Measurements from ENCODE around the gene ADGB. TPM values are rescaled to one million over a fixed set of nuclear protein-coding genes. Genes with fewer than 3 reads are reported as not detected.

Gene ADGB
- total RNA-seq, 1 experiment from 2014 or later = not detected

DNA sequence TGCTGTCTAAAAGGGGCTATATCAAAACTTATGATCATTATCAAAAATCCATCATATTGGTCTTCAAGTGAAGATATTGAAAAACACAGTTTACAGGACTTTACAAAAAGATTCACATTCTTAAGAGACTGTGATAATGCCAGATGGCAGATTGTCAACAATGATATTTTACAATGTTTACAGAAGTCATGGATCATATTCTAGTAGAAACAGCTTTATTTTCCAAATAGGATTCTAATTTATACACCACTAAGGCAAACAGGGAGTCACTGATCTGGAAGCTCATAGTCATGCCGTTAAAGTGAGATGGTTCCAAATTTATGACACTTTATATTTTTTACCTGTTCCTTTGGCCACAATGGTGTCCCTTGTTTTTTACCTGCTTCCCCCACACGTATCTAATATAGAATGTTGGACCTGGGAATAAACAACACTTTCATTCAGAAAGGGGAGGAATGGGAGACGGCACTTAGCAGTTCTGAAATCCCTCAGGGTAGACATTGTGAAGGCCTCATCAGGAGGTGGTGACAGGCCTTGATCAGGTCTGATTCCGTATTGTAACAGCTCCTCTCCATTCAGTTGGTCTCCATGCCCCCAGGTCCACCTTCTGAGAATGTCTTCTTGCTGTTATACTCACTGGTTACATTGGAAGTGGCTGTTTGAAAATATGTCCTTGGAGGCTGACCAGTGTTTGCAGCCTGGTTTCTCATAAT, 228.6 kb downstream of the ADGB start:
- H3K4me1 Mint-ChIP-seq (ENCODE audit: low read depth, unreplicated experiment) = peaks cover 12% of the 10 kb centered on the region
- intact Hi-C loops (cut with micrococcal nuclease; ENCODE audit: unreplicated experiment) = no loop called here
- CTCF ChIA-PET = no interaction called here

DNA sequence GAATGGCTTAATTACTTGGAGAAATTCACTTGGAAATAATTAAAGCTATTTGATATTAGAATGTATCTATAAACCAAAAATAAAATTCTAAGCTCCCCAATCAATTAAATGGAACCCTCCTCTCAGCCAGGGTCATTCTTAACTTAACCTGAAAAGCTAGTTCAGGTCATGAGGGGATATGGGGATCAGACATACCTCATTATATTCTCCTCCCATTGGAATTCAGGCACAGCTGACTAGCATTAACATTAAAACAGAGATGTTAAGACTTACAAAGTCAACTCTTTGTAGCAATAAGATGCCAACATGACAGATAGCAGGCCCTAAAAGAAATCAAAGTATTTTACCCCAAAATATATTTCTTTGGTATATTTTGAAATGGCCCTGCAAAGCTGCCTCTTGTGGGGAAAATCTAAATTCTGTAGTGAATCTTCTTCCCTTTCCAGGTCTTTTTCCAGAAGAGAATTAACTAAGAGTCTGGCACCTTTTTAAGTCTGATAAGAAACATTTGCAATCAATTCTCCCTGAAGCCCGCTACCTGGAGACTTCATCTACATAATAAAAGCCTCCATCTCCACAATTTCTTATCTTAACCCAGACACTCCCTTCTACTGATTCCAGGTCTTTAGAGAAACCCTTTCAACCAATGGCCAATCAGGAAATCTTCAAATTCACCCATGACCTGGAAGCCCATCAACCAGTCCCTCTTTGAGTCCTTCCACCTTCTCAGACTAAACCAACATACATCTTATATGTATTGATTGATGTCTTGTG, 231.2 kb downstream of the ADGB start:
- no peak for DNase-seq
- BruUV-seq (replicated peaks) = no TSS peak
- Mint-ChIP-seq H3K4me1 (ENCODE audit: low read depth, unreplicated experiment) (peaks cover 12% of the 10 kb centered on the region), H3K27me3 (ENCODE audit: unreplicated experiment) (no peaks in the 10 kb centered on the region), H3K27ac (ENCODE audit: unreplicated experiment) (no peak overlapping the region), H3K4me3 (ENCODE audit: low read depth, unreplicated experiment) (no peak overlapping the region), H3K36me3 (ENCODE audit: insufficient read depth, unreplicated experiment) (no peaks in the 10 kb centered on the region), H3K9me3 (ENCODE audit: low read depth, unreplicated experiment) (no peaks in the 10 kb centered on the region)
- intact Hi-C loops (cut with micrococcal nuclease; ENCODE audit: unreplicated experiment) = no loop called here
- CTCF ChIA-PET = no interaction called here
- TF ChIP-seq, protein P1, sequence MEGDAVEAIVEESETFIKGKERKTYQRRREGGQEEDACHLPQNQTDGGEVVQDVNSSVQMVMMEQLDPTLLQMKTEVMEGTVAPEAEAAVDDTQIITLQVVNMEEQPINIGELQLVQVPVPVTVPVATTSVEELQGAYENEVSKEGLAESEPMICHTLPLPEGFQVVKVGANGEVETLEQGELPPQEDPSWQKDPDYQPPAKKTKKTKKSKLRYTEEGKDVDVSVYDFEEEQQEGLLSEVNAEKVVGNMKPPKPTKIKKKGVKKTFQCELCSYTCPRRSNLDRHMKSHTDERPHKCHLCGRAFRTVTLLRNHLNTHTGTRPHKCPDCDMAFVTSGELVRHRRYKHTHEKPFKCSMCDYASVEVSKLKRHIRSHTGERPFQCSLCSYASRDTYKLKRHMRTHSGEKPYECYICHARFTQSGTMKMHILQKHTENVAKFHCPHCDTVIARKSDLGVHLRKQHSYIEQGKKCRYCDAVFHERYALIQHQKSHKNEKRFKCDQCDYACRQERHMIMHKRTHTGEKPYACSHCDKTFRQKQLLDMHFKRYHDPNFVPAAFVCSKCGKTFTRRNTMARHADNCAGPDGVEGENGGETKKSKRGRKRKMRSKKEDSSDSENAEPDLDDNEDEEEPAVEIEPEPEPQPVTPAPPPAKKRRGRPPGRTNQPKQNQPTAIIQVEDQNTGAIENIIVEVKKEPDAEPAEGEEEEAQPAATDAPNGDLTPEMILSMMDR (IDR thresholded peaks at IDR 0.05; ENCODE audit: unreplicated experiment) = no peak

More for the DNA sequence above, 228.6 kb downstream of the ADGB start:
- Mint-ChIP-seq H3K4me3 (ENCODE audit: low read depth, unreplicated experiment) (no peak overlapping the region), H3K9me3 (ENCODE audit: low read depth, unreplicated experiment) (no peaks in the 10 kb centered on the region), H3K36me3 (ENCODE audit: insufficient read depth, unreplicated experiment) (no peaks in the 10 kb centered on the region), H3K27me3 (ENCODE audit: unreplicated experiment) (no peaks in the 10 kb centered on the region), H3K27ac (ENCODE audit: unreplicated experiment) (no peak overlapping the region)
- BruUV-seq (replicated peaks) = no TSS peak
- DNase-seq = no peak
- TF ChIP-seq, protein P1 (IDR thresholded peaks at IDR 0.05; ENCODE audit: unreplicated experiment) = no peak

DNA sequence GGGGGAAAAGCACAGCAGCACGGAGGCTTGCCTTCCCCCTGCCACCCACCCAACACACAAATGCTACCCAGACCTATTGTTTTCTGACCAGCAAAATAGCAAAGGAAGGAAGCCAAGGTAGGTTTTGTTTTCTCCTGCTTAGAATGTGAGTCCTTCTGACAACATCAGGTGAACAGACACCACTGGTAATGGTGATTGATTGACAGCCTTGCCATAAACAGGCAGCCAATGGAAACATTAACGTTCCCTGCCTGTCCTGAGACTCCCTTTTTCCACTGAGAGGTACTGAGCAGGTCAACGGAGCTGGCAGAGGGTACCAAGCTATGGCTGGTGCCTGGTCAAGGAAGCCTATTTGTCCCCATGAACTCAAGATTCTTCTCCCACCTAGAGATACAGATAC, 234.4 kb downstream of the ADGB start:
- CTCF ChIA-PET = no interaction called here
- TF ChIP-seq, protein P1 (IDR thresholded peaks at IDR 0.05; ENCODE audit: unreplicated experiment) = no peak
- no peaks in the 10 kb centered on the region for H3K36me3 Mint-ChIP-seq (ENCODE audit: insufficient read depth, unreplicated experiment)
- no peaks in the 10 kb centered on the region for H3K27me3 Mint-ChIP-seq (ENCODE audit: unreplicated experiment)
- H3K4me3 Mint-ChIP-seq (ENCODE audit: low read depth, unreplicated experiment) = no peak overlapping the region
- H3K9me3 Mint-ChIP-seq (ENCODE audit: low read depth, unreplicated experiment) = no peaks in the 10 kb centered on the region
- no peak overlapping the region for H3K27ac Mint-ChIP-seq (ENCODE audit: unreplicated experiment)
- intact Hi-C loops (cut with micrococcal nuclease; ENCODE audit: unreplicated experiment) = no loop called here
- peaks cover 5% of the 10 kb centered on the region for H3K4me1 Mint-ChIP-seq (ENCODE audit: low read depth, unreplicated experiment)
- no TSS peak for BruUV-seq (replicated peaks)
- DNase-seq = no peak

DNA sequence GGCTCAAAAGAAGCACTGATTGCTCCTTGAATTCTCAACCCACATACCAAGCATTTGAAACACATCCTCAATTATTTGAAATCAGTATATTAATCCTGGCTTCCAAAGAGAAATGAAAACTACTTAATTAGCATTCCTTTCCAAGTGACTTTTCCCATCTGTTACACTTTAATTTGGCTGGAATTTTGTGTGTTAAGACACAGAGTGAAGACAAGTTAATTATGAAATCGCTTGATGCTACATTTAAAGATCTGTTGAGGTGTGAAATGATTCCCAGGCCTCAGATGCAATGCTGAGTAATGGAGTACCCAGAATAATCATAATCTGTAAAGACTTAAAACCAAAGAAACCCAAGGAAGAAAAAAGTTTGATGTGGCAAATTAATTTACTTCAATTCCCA, 241.4 kb downstream of the ADGB start:
- Mint-ChIP-seq H3K4me3 (ENCODE audit: low read depth, unreplicated experiment) (no peak overlapping the region), H3K27me3 (ENCODE audit: unreplicated experiment) (no peaks in the 10 kb centered on the region), H3K36me3 (ENCODE audit: insufficient read depth, unreplicated experiment) (no peaks in the 10 kb centered on the region), H3K27ac (ENCODE audit: unreplicated experiment) (no peak overlapping the region), H3K9me3 (ENCODE audit: low read depth, unreplicated experiment) (peaks cover 3% of the 10 kb centered on the region), H3K4me1 (ENCODE audit: low read depth, unreplicated experiment) (no peaks in the 10 kb centered on the region)
- no TSS peak for BruUV-seq (replicated peaks)
- TF ChIP-seq, protein P1 (IDR thresholded peaks at IDR 0.05; ENCODE audit: unreplicated experiment) = no peak
- intact Hi-C loops (cut with micrococcal nuclease; ENCODE audit: unreplicated experiment) = no loop called here
- CTCF ChIA-PET = no interaction called here
- no peak for DNase-seq

Measured in Calu3 (cell line).